Fibroblast of skin of right quadriceps (primary cell): ENCODE measurements around the gene NKIRAS1.
"Not testable (repeated sequence)": the region's sequence is repeated elsewhere in the genome, so short reads cannot be mapped to it uniquely, and the experiment has no call there.

Experiments
- DNase-seq: peaks from one replicate; pipeline ENCODE4 v3.0.0-alpha.2; 2013

Gene NKIRAS1

DNA sequence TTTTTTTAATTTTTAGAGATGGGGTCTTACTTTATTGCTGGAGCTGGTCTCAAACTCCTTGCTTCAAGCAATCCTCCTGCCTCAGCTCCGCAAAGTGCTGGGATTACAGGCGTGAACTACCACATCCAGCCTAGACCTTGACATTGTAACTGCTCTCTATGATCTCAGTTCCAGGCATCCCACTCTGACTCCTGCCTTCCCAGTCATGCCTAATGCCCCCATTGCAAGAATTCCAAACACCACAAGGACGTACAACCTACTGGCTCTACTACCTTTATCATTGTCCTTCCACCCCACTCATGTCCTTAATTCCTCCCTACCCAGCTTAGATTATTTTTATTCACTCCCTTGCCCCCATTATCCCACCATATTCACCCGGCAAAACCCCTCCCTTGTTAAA is 21.6 kb downstream of the NKIRAS1 start:
- no peak for DNase-seq

DNA sequence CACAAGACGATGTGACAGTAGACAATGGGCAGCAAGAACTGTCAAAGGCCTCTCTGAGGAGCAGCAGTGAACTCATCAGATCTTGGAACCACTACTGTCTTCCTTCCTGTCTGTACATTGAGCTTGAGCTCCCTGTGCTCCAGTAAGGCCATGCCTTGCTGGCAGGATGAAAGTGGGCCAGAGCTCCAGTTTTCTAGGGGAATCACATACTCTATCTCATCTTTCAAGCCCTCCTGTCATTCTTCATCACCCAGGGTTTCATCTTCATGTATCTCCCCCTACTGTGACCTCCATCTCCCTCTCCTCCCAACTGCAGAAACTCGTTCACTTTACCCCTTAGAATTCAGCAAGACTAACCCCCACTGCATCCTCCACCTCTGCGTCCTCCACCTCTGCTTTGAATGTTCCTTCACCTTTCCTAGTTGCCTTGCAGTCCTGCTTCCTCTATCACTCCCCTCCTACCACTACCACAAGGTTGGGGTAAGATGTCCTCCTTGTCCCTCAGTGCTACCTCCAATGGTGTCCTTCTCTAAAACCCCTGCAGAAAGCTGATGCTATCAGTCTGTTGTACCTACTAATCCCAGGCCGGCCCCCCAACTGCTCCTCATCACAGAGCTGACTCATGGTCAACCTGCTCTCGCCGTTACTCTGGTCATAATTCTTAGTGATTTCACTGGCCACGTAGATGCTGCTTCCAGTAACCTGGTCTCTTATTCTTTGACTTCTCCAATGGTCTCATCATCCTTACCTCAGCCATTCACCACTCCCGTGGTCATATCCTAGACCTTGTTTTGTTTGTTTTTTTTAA is 22.3 kb downstream of the NKIRAS1 start:
- no peak for DNase-seq

- no peak for DNase-seq
These were observed 26.8 kb downstream of the NKIRAS1 start for GRCh38 chr3:23889950-23890349.

GRCh38 chr3:23889386-23889785 is 27.4 kb downstream of the NKIRAS1 start:
- no peak for DNase-seq

GRCh38 chr3:23888617-23889228 is 28.1 kb downstream of the NKIRAS1 start:
- peak; percentile 31 for DNase-seq

- no peak for DNase-seq
These were observed 30.5 kb downstream of the NKIRAS1 start for GRCh38 chr3:23886311-23886710.

DNA sequence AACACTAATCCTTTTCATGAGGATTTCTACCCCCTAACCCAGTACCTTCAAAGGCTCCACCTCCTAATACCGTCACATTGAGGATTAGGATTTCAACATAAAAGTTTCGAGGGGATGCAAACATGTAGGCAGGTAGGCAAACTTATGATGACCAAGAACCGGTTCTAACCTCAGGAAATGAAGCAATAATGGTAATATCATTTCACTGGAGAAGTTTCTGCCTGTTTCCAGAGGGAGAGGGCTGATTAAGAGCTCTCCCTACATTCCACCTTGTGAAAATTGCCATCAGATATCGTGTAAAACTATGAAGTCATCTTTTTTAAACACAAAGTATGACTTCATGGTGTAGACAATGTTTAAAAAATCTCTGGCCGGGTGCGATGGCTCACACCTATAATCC is 31.6 kb downstream of the NKIRAS1 start:
- DNase-seq = no peak

DNA sequence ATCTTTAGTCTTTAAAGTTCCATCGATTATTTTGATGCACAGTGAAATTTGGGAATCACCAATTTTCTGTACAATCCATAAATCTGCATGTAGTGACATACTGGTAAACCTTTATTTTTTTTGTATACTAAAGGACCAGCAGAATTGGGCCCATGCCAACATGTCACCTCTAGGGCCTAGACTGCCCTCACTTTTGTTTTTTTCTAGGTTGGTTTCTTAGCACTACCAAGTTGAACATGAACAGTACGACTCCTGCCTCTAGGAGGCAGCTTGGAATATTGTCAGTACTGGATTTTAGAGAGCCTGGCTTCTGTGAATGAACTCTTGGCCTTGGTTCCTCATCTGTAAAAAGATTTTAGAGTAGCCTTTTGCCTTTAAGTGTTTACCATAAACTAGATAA is 32.3 kb downstream of the NKIRAS1 start:
- DNase-seq = no peak

GRCh38 chr3:23882487-23882918 is 34.3 kb downstream of the NKIRAS1 start:
- no peak for DNase-seq

DNA sequence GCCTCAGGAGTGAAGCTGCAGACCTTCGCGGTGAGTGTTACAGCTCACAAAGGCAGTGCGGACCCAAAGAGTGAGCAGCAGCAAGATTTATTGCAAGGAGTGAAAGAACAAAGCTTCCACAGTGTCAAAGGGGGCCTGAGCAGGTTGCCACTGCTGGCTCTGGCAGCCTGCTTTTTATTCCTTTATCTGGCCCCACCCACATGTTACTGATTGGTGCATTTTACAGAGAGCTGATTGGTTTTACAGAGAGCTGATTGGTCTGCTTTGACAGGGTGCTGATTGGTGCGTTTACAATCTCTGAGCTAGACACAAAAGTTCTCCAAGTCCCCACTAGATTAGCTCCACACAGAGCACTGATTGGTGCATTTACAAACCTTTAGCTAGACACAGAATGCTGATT is 34.8 kb downstream of the NKIRAS1 start:
- DNase-seq = not testable (repeated sequence)

GRCh38 chr3:23880703-23881339 is 36.0 kb downstream of the NKIRAS1 start:
- DNase-seq = no peak

GRCh38 chr3:23879485-23879884 is 37.3 kb downstream of the NKIRAS1 start:
- no peak for DNase-seq

DNA sequence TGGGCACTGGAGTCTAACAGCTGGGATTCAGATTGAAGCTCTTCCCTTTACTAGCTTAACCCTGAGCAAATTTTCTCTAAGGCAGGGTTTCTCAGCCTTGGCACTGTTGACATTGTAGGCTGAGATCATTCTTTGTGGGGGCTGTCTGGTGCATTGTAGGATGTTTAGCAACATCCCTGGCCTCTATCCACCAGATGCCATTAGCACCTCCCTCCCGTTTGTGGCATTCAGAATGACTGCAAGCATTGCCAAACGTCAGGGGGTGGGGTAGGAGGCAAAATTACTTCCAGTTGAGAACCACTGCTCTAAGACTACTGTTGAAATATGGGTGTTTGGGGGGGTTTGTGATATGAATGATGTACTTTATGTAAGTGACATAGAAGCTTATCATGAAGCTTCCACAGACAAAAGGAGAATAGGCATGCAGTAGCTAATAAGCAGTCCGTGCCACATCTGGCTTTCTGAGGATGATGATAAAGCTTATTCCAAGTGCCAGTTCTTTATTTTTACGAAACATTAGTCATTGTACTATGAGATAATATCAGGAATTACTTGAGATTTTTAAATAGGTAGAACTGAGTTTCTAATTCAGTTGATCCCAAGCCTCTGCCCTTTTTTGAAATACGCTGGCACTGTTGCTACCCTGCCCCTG is 39.3 kb downstream of the NKIRAS1 start:
- peak; percentile 91 for DNase-seq

DNA sequence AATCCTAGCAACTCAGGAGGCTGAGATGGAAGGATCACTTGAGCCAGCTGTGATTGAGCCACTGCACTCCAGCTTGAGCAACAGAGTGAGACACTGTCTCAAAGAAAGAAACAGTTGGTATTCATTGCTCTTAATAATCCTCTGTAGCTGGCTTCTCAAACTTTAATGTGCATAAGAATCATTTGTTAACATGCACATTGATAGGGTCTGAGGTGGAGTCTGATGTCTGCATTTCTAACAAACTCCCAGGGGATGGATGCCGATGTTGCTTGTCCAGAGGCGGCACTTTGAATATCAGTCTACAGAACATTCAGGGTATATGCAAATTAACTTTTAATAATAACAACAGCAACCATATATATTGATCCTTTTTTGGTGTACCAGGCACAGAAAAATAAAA is 39.9 kb downstream of the NKIRAS1 start:
- DNase-seq = no peak

- DNase-seq = peak; percentile 77
These were observed 41.6 kb downstream of the NKIRAS1 start for GRCh38 chr3:23875113-23875725.

- DNase-seq = peak; percentile 84
These were observed 42.3 kb downstream of the NKIRAS1 start for GRCh38 chr3:23874359-23875112.

GRCh38 chr3:23873941-23874340 is 42.8 kb downstream of the NKIRAS1 start:
- peak; percentile 35 for DNase-seq

DNA sequence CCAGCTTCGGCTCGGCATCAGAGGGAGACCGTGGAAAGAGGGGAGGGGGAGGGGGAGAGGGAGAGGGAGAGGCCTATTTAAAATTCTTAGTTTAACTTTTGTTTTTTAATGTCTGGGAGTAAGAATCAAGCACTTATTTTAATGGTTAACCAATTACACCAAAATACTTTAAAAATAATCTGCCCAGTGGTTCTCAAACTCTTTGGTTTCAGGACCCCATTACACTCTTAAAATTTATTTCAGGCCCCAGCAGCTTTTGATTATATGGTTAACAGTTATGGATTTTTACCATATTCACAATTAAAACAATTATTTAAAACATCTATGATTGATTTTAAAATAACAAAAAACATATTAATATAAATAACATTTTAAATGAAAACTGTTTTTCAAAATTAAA is 44.5 kb downstream of the NKIRAS1 start:
- DNase-seq = no peak

- DNase-seq = not testable (repeated sequence)
These were observed 45.4 kb downstream of the NKIRAS1 start for GRCh38 chr3:23871361-23871760.

- DNase-seq = not testable (repeated sequence)
These were observed 46.1 kb downstream of the NKIRAS1 start for GRCh38 chr3:23870663-23871043.

DNA sequence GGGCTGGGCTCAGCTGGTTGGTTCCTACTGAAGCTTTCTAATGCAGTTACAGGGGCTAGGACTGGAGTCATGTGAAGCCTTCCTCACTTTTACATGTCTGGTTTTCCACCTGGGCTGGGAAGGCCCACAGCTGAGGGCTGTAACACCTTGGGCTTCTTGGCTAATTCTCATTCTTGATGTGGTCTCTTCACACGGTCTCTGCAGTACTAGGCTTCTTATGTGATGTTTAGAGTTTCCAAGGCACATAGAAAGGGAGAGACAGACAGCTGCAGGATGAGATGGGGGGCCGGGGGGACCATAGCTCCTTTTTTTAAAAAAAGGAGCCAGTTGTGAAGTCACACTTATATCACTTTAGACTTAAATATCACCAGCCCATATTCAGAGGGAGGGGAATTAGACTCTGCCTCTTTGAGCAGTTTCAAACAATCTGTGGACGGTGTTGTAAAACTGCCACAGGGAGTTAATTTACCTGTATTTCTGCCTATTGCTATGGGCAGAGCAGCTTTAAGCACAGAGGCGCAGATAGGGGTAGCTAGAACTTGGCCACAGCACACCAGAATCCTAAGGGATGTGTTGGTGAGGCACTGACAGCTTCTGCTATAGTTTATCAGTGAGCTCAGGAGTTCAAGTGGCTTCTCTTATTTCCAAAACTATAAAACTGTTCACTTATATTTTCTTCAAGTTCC is 46.7 kb downstream of the NKIRAS1 start:
- no peak for DNase-seq

GRCh38 chr3:23867838-23868237 is 49.0 kb downstream of the NKIRAS1 start:
- DNase-seq = peak; percentile 6
